IPS-20b (cell line): Measurements from ENCODE around the gene CCDC190.

ENCODE experiments used
- H3K27ac ChIP-seq: one replicate; pipeline ENCODE4 v1.5.1; 2013; ENCODE audit warnings: low read length
- H3K27me3 ChIP-seq: 2 replicates; pipeline ENCODE4 v1.6.1; 2013; ENCODE audit warnings: mild to moderate bottlenecking, low read length, inconsistent platforms; ENCODE audit not compliant: insufficient read depth
- H3K36me3 ChIP-seq: 2 replicates; pipeline ENCODE4 v1.6.1; 2013; ENCODE audit warnings: low read depth, mild to moderate bottlenecking, inconsistent platforms, low read length, moderate library complexity; ENCODE audit not compliant: insufficient read depth
- H3K4me1 ChIP-seq: 2 replicates; pipeline ENCODE4 v1.6.1; 2013; ENCODE audit warnings: mild to moderate bottlenecking, control low read depth, inconsistent platforms, low read length, moderate library complexity; ENCODE audit not compliant: insufficient read depth
- H3K4me3 ChIP-seq: 2 replicates; pipeline ENCODE4 v1.5.1; 2013; ENCODE audit warnings: mild to moderate bottlenecking, low read length, inconsistent platforms
- H3K9ac ChIP-seq: 2 replicates; pipeline ENCODE4 v1.6.1; 2013; ENCODE audit warnings: low read depth, mild to moderate bottlenecking, inconsistent platforms, low read length, moderate library complexity
- H3K9me3 ChIP-seq: 2 replicates; pipeline ENCODE4 v1.6.1; 2013; ENCODE audit warnings: mild to moderate bottlenecking, low read depth, low read length, inconsistent platforms; ENCODE audit not compliant: insufficient read depth

Gene CCDC190

DNA sequence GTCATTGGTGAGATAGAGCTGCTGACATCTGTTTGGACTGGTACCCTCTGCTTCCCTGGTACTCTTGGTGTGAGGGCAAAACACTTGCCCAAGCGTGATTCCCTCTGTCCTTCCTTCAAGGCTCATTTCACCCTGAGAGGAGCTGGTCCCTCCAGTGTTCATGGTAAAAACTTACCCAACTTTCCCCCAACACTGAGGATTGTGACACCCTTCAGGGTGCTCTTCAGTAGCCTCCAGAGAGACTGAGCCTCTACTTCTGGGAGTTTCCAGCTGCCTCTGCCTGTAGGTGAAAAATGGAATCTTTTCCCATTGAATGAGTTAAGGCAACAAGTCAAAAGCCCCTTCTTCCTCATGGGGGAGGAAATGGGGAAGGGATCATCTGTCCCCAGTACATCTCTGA, 9.6 kb downstream of the CCDC190 start:
- Histone ChIP-seq H3K27ac (no peak overlapping the region), H3K4me1 (no peaks in the 10 kb centered on the region), H3K27me3 (no peaks in the 10 kb centered on the region), H3K36me3 (no peaks in the 10 kb centered on the region), H3K9me3 (no peaks in the 10 kb centered on the region), H3K9ac (no peak overlapping the region), H3K4me3 (no peak overlapping the region)

GRCh38 chr1:162849711-162850110, 11.3 kb downstream of the CCDC190 start:
- no peaks in the 10 kb centered on the region for H3K27me3 ChIP-seq
- no peak overlapping the region for H3K4me3 ChIP-seq
- H3K9ac ChIP-seq: no peak overlapping the region
- no peaks in the 10 kb centered on the region for H3K36me3 ChIP-seq
- no peak overlapping the region for H3K27ac ChIP-seq
- H3K4me1 ChIP-seq: no peaks in the 10 kb centered on the region
- H3K9me3 ChIP-seq: no peaks in the 10 kb centered on the region

GRCh38 chr1:162847839-162848453, 13.0 kb downstream of the CCDC190 start:
- Histone ChIP-seq H3K27me3 (no peaks in the 10 kb centered on the region), H3K4me1 (no peaks in the 10 kb centered on the region), H3K36me3 (no peaks in the 10 kb centered on the region), H3K9ac (no peak overlapping the region), H3K4me3 (no peak overlapping the region), H3K27ac (no peak overlapping the region), H3K9me3 (no peaks in the 10 kb centered on the region)

GRCh38 chr1:162846256-162847212, 14.4 kb downstream of the CCDC190 start:
- Histone ChIP-seq H3K4me3 (no peak overlapping the region), H3K36me3 (no peaks in the 10 kb centered on the region), H3K9me3 (no peaks in the 10 kb centered on the region), H3K9ac (no peak overlapping the region), H3K27ac (no peak overlapping the region), H3K27me3 (no peaks in the 10 kb centered on the region), H3K4me1 (no peaks in the 10 kb centered on the region)

DNA sequence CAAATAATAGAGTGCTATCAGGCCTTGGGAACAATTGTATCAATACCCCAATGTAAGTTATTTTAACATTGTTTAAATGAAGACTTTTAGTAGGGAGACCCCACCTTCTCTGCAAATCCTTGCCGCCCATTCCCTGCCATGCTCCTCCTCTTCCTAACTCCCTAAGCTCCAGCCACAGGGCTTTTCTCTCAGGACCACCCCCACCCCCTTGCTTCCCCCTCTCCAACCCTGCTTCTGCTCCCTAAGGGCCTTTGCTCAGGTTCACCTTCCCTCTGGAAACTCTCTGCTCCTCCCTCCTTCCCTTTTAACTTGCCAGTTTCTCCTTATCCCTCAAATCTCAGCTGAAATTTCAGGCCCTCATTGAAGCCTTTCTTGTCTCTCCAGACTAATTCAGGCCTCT, 16.8 kb downstream of the CCDC190 start:
- Histone ChIP-seq H3K27ac (no peak overlapping the region), H3K36me3 (no peaks in the 10 kb centered on the region), H3K9me3 (peaks cover 1% of the 10 kb centered on the region; the same call in 1 of the 2 replicates), H3K4me1 (no peaks in the 10 kb centered on the region), H3K4me3 (no peak overlapping the region), H3K27me3 (no peaks in the 10 kb centered on the region), H3K9ac (no peak overlapping the region)

DNA sequence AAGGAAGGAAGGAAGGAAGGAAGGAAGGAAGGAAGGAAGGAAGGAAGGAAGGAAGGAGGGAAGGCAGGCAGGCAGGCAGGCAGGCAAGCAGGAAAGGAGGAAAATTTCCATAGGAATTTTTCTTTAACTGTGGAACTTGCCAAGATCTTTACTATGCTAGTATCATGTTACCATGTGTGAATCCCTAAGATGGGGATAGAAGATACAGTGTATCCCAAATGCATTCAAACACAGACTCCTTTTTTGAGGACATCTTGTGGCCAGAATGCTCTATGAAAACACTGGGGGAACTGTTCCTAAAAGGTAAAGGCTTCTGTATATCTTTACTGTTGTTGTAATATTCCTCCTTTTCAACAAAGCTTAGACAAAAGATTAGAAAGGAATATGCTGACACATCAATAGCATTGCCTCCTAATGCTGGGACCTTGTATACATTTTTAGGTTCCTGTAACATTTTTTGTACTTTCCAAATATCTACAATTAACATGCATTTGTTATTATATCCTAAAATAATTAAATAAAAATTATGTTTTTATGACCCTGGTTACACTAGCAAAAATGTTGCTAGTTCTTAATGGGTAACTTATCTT, 20.6 kb downstream of the CCDC190 start:
- Histone ChIP-seq H3K9ac (no peak overlapping the region), H3K4me1 (no peaks in the 10 kb centered on the region), H3K27ac (no peak overlapping the region), H3K9me3 (peaks cover 9% of the 10 kb centered on the region; the same call in 1 of the 2 replicates), H3K4me3 (no peak overlapping the region), H3K36me3 (no peaks in the 10 kb centered on the region), H3K27me3 (no peaks in the 10 kb centered on the region)

GRCh38 chr1:162838863-162839262, 22.1 kb downstream of the CCDC190 start:
- Histone ChIP-seq H3K9ac (no peak overlapping the region), H3K4me1 (no peaks in the 10 kb centered on the region), H3K27me3 (no peaks in the 10 kb centered on the region), H3K9me3 (peaks cover 9% of the 10 kb centered on the region; the same call in 1 of the 2 replicates), H3K4me3 (no peak overlapping the region), H3K36me3 (no peaks in the 10 kb centered on the region), H3K27ac (no peak overlapping the region)

DNA sequence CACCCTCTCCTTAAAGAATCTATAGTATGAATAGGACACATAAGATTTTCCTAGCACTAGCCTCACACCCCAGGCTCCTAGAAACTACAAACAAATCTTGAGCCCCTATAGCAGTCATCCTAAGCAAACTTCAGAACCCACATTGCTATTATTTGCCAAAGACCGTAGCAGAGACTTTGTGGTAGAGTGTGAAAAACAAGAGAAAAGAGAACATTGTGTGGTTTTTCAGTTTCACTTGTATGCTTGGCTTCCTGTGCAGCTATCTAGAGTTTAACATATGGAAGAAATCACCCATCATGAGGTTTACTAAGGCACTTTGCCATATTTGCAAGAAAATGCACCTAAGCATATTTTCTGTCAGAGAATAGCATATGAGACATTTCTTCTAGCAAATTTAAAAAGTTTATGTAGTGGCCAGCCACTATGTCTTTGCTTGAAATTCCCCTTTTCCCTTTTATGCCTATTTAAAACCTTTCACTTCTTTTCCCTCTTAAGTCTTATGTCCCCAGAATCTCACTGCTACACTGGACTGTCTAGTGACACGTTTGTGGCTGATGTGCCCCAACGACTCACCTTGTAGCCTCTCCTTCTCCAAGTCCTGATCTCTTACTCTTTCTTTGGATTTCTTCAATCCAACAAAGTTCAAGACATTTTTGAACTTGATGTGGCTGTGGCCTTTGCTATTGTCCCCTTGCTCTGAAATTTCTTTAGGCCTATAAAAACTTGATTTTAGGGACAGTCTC, 25.6 kb downstream of the CCDC190 start:
- Histone ChIP-seq H3K27ac (no peak overlapping the region), H3K27me3 (no peaks in the 10 kb centered on the region), H3K9ac (no peak overlapping the region), H3K9me3 (peaks cover 9% of the 10 kb centered on the region; the same call in 1 of the 2 replicates), H3K4me1 (peaks cover 7% of the 10 kb centered on the region; the same call in 1 of the 2 replicates), H3K4me3 (no peak overlapping the region), H3K36me3 (no peaks in the 10 kb centered on the region)

DNA sequence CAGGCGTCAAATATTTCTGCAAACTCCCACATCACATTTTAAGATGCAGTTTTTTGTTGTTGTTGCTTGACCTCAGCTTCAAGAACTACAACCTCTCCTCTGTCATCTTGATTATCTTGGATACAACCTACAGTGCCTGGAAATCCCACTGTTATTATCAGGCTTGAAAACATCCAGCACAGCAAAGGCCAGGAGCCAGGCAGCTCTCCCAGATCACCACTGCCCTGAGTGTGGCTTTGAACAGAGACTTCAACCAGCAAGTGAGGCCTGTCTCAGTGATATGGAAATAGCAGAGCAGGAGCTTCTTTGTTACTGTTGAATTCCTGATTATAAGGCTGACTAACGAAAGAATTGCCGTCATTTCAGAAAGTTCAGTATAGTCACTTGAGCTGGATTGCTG, 28.5 kb downstream of the CCDC190 start:
- Histone ChIP-seq H3K27me3 (peaks cover 4% of the 10 kb centered on the region; the same call in 1 of the 2 replicates), H3K9ac (no peak overlapping the region), H3K9me3 (no peaks in the 10 kb centered on the region), H3K4me3 (no peak overlapping the region), H3K27ac (no peak overlapping the region), H3K36me3 (no peaks in the 10 kb centered on the region), H3K4me1 (peaks cover 7% of the 10 kb centered on the region; the same call in 1 of the 2 replicates)

GRCh38 chr1:162829268-162829667, 31.7 kb downstream of the CCDC190 start:
- H3K9ac ChIP-seq: no peak overlapping the region
- no peaks in the 10 kb centered on the region for H3K36me3 ChIP-seq
- peaks cover 7% of the 10 kb centered on the region; the same call in 1 of the 2 replicates for H3K4me1 ChIP-seq
- no peak overlapping the region for H3K27ac ChIP-seq
- H3K9me3 ChIP-seq: no peaks in the 10 kb centered on the region
- H3K4me3 ChIP-seq: no peak overlapping the region
- H3K27me3 ChIP-seq: peaks cover 4% of the 10 kb centered on the region; the same call in 1 of the 2 replicates

GRCh38 chr1:162823771-162824525, 37.0 kb downstream of the CCDC190 start:
- H3K9ac ChIP-seq: no peak overlapping the region
- no peaks in the 10 kb centered on the region for H3K9me3 ChIP-seq
- no peaks in the 10 kb centered on the region for H3K36me3 ChIP-seq
- H3K27me3 ChIP-seq: peaks cover 24% of the 10 kb centered on the region
- no peak overlapping the region for H3K4me3 ChIP-seq
- no peak overlapping the region for H3K27ac ChIP-seq
- peaks cover 15% of the 10 kb centered on the region for H3K4me1 ChIP-seq
